BLaER1 treated with 17β-estradiol and CSF1 and Interleukin-3, amounts not matched to agents 10 nM and 100 nM (cell line): ENCODE data around the gene TIMM17A.

ENCODE experiments used
- H3K27ac ChIP-seq, 11 experiments: shearing (Covaris generic); formaldehyde crosslinking; 2 replicates each; pipeline ENCODE4 v1.8.1; 2022
- H3K27me3 ChIP-seq, 11 experiments: shearing (Covaris generic); formaldehyde crosslinking; 2 replicates each; pipeline ENCODE4 v1.8.1; 2022
- H3K36me3 ChIP-seq, 11 experiments: shearing (Covaris generic); formaldehyde crosslinking; 2 replicates each; pipeline ENCODE4 v1.8.1; 2022
- H3K4me1 ChIP-seq, 10 experiments: shearing (Covaris generic); formaldehyde crosslinking; 2 replicates each; pipeline ENCODE4 v1.8.1; 2022
- H3K4me2 ChIP-seq, 11 experiments: shearing (Covaris generic); formaldehyde crosslinking; 2 replicates each; pipeline ENCODE4 v1.8.1; 2022
- H3K4me3 ChIP-seq, 10 experiments: shearing (Covaris generic); formaldehyde crosslinking; 2 replicates each; pipeline ENCODE4 v1.8.1; 2022
- H3K9ac ChIP-seq, 11 experiments: shearing (Covaris generic); formaldehyde crosslinking; 2 replicates each; pipeline ENCODE4 v1.8.1; 2022
- H3K9me3 ChIP-seq, 11 experiments: shearing (Covaris generic); formaldehyde crosslinking; replicated peaks in 1 of 11; 2 replicates each; pipeline ENCODE4 v1.8.1; 2022
- H4K20me1 ChIP-seq, 11 experiments: shearing (Covaris generic); formaldehyde crosslinking; 2 replicates each; pipeline ENCODE4 v1.8.1; 2022
- Cebpa-rat ChIP-seq, 11 experiments: shearing (Covaris generic); IDR thresholded peaks; 2 replicates each; pipeline ENCODE4 v1.8.1; 2022

The TIMM17A gene

GRCh38 chr1:202007304-202007703 lies 52.0 kb downstream of the TIMM17A start:
- Histone ChIP-seq H3K36me3 (peaks cover 49 to 59% (median 57%) of the 10 kb centered on the region in 11 experiments), H3K4me2 (no peak overlapping the region), H3K9ac (no peak overlapping the region), H3K27ac (no peak overlapping the region), H3K4me1 (peaks cover 0 to 6% (median 0%) of the 10 kb centered on the region in 10 experiments; a peak in 4 of 20 replicates), H3K27me3 (no peaks in the 10 kb centered on the region), H4K20me1 (peaks cover 0 to 71% (median 6%) of the 10 kb centered on the region in 11 experiments; a peak in 10 of 22 replicates), H3K9me3 (no peaks in the 10 kb centered on the region), H3K4me3 (no peak overlapping the region)
- TF ChIP-seq Cebpa-rat (IDR thresholded peaks at IDR 0.05) = no peak

GRCh38 chr1:202007805-202008489 lies 52.6 kb downstream of the TIMM17A start:
- no peaks in the 10 kb centered on the region for H3K27me3 ChIP-seq
- no peak overlapping the region for H3K9ac ChIP-seq
- no peak overlapping the region for H3K27ac ChIP-seq
- peaks cover 43 to 52% (median 51%) of the 10 kb centered on the region in 11 experiments for H3K36me3 ChIP-seq
- TF ChIP-seq Cebpa-rat (IDR thresholded peaks at IDR 0.05) = no peak
- no peak overlapping the region for H3K4me2 ChIP-seq
- H3K4me1 ChIP-seq = peaks cover 0 to 6% (median 0%) of the 10 kb centered on the region in 10 experiments; a peak in 4 of 20 replicates
- no peak overlapping the region for H3K4me3 ChIP-seq
- H4K20me1 ChIP-seq = peaks cover 0 to 64% (median 6%) of the 10 kb centered on the region in 11 experiments; a peak in 10 of 22 replicates
- no peaks in the 10 kb centered on the region for H3K9me3 ChIP-seq

- Histone ChIP-seq H3K9me3 (no peaks in the 10 kb centered on the region), H3K36me3 (peaks cover 27 to 36% (median 35%) of the 10 kb centered on the region in 11 experiments), H3K27me3 (no peaks in the 10 kb centered on the region), H3K4me1 (peaks cover 0 to 6% (median 0%) of the 10 kb centered on the region in 10 experiments; a peak in 4 of 20 replicates), H3K4me2 (no peak overlapping the region), H3K9ac (no peak overlapping the region), H4K20me1 (peaks cover 0 to 50% (median 6%) of the 10 kb centered on the region in 11 experiments; a peak in 10 of 22 replicates), H3K27ac (no peak overlapping the region), H3K4me3 (no peak overlapping the region)
- no peak for TF ChIP-seq Cebpa-rat (IDR thresholded peaks at IDR 0.05)
Observed at GRCh38 chr1:202009326-202010179, 54.2 kb downstream of the TIMM17A start.

GRCh38 chr1:202010180-202011015 lies 55.1 kb downstream of the TIMM17A start, which contains the start of gene ELF3:
TSS of gene ELF3 (plus strand) at chr1:202010587. CDS start at chr1:202011137, 550 bp downstream.
- no peak within 1 kb of the TSS for H3K27ac ChIP-seq
- H3K9ac ChIP-seq = no peak within 1 kb of the TSS
- H3K9me3 ChIP-seq = no peaks in the 10 kb centered on the region
- no peak within 1 kb of the TSS for H3K4me2 ChIP-seq
- no peak for TF ChIP-seq Cebpa-rat (IDR thresholded peaks at IDR 0.05)
- peaks cover 19 to 28% (median 26%) of the 10 kb centered on the region in 11 experiments for H3K36me3 ChIP-seq
- H3K4me3 ChIP-seq = no peak within 1 kb of the TSS
- H3K4me1 ChIP-seq = peaks cover 0 to 6% (median 0%) of the 10 kb centered on the region in 10 experiments; a peak in 4 of 20 replicates
- no peaks in the 10 kb centered on the region for H3K27me3 ChIP-seq
- peaks cover 0 to 42% (median 4%) of the 10 kb centered on the region in 11 experiments; a peak in 9 of 22 replicates for H4K20me1 ChIP-seq

- no peaks in the 10 kb centered on the region for H3K9me3 ChIP-seq
- H3K36me3 ChIP-seq = peaks cover 3 to 12% (median 11%) of the 10 kb centered on the region in 11 experiments; a peak in 19 of 22 replicates
- no peak overlapping the region for H3K27ac ChIP-seq
- no peaks in the 10 kb centered on the region for H3K27me3 ChIP-seq
- no peak for TF ChIP-seq Cebpa-rat (IDR thresholded peaks at IDR 0.05)
- no peak overlapping the region for H3K4me3 ChIP-seq
- H3K4me1 ChIP-seq = peaks cover 0 to 6% (median 0%) of the 10 kb centered on the region in 10 experiments; a peak in 4 of 20 replicates
- H3K9ac ChIP-seq = no peak overlapping the region
- H4K20me1 ChIP-seq = peaks cover 0 to 27% (median 0%) of the 10 kb centered on the region in 11 experiments; a peak in 8 of 22 replicates
- peak overlapping the region in 3 of 11 experiments; percentile 8 to 18 (median 12); a peak in 2 of 22 replicates for H3K4me2 ChIP-seq
Observed at GRCh38 chr1:202011994-202012393, 56.7 kb downstream of the TIMM17A start.

GRCh38 chr1:202012544-202013478 lies 57.5 kb downstream of the TIMM17A start:
- Histone ChIP-seq H3K36me3 (peaks cover 0 to 4% (median 3%) of the 10 kb centered on the region in 11 experiments; a peak in 7 of 22 replicates), H3K27me3 (no peaks in the 10 kb centered on the region), H3K4me3 (no peak overlapping the region), H3K9ac (no peak overlapping the region), H3K9me3 (no peaks in the 10 kb centered on the region), H3K27ac (no peak overlapping the region), H3K4me2 (no peak overlapping the region), H3K4me1 (peaks cover 0 to 6% (median 0%) of the 10 kb centered on the region in 10 experiments; a peak in 7 of 20 replicates), H4K20me1 (peaks cover 0 to 19% (median 0%) of the 10 kb centered on the region in 11 experiments; a peak in 6 of 22 replicates)
- no peak for TF ChIP-seq Cebpa-rat (IDR thresholded peaks at IDR 0.05)

- Histone ChIP-seq H3K4me1 (peaks cover 0 to 14% (median 7%) of the 10 kb centered on the region in 10 experiments; a peak in 16 of 20 replicates), H4K20me1 (peaks cover 0 to 14% (median 0%) of the 10 kb centered on the region in 11 experiments; a peak in 4 of 22 replicates), H3K4me3 (no peak overlapping the region), H3K4me2 (no peak overlapping the region), H3K9me3 (no peaks in the 10 kb centered on the region), H3K27me3 (no peaks in the 10 kb centered on the region), H3K36me3 (no peaks in the 10 kb centered on the region), H3K9ac (no peak overlapping the region), H3K27ac (no peak overlapping the region)
- no peak for TF ChIP-seq Cebpa-rat (IDR thresholded peaks at IDR 0.05)
Observed at GRCh38 chr1:202013603-202014002, 58.3 kb downstream of the TIMM17A start.
